Kidney epithelial cell (primary cell): ENCODE data around the gene LIX1L. TPM values are rescaled to one million over a fixed set of nuclear protein-coding genes. Genes with fewer than 3 reads are reported as not detected.

Experiments used
- DNase-seq: peaks from one replicate; pipeline ENCODE4 v3.0.0-alpha.2; 2010; ENCODE audit warnings: low read depth
- H3K27me3 ChIP-seq: 2 replicates; pipeline ENCODE4 v1.6.0; 2011; ENCODE audit warnings: low read length; ENCODE audit not compliant: control insufficient read depth, insufficient read depth
- H3K36me3 ChIP-seq: 2 replicates; pipeline ENCODE4 v1.5.1; 2011; ENCODE audit warnings: low read length; ENCODE audit not compliant: control insufficient read depth, insufficient read depth
- H3K4me3 ChIP-seq: 2 replicates; pipeline ENCODE4 v1.5.1; 2011; ENCODE audit warnings: low read depth, mild to moderate bottlenecking, control low read depth, low read length
- total RNA-seq: library from RNA; depleted of rRNA; stranded (reverse); fragments of >200 nt; gene quantifications from 2 replicates; pipeline ENCODE4 v1.2.3, GENCODE V29; 2015
- TF ChIP-seq, protein P1 (sequence below): IDR thresholded peaks from 2 replicates; pipeline ENCODE4 v1.5.1; 2011; ENCODE audit warnings: mild to moderate bottlenecking, moderate library complexity, low read length, control low read depth, inconsistent platforms; ENCODE audit not compliant: insufficient read depth, poor library complexity, severe bottlenecking

LIX1L gene
- total RNA-seq, 1 donor from 2014 or later, result 23.2 TPM

DNA sequence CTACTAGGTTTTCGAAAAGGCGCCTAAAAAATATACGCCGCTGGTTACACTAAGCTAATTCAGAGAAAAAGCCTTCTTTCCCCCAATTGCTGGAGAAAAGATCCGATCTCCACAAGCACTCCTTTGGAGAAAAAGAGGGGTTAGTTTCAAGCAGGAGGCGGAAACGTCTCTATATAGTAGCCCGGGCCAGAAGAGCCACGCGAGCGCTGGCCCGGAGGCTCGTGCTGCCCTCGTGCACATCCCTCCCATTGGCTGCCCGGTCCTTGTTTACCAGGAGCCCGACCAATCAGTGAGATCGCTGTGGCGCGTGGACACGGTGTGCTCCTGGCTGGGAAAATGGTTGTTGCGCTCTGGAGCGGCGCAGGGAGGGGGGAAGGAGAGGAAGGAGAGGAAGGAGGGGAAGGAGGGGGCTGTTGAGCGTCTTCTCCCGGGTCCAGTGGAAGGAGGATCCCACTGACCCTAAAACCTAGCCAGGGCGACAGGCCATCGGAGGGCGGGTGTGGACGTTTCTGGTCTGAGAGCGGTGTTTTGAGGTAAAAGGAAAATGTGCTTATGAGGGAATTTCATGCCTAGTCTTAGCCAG is 38.7 kb upstream of the LIX1L start, which contains the start of gene TXNIP:
Gene TXNIP (minus strand): TSS at position 147 of the 583 bp plus-strand sequence. CDS start 313 bp downstream, outside the sequence.
- TF ChIP-seq, protein P1, sequence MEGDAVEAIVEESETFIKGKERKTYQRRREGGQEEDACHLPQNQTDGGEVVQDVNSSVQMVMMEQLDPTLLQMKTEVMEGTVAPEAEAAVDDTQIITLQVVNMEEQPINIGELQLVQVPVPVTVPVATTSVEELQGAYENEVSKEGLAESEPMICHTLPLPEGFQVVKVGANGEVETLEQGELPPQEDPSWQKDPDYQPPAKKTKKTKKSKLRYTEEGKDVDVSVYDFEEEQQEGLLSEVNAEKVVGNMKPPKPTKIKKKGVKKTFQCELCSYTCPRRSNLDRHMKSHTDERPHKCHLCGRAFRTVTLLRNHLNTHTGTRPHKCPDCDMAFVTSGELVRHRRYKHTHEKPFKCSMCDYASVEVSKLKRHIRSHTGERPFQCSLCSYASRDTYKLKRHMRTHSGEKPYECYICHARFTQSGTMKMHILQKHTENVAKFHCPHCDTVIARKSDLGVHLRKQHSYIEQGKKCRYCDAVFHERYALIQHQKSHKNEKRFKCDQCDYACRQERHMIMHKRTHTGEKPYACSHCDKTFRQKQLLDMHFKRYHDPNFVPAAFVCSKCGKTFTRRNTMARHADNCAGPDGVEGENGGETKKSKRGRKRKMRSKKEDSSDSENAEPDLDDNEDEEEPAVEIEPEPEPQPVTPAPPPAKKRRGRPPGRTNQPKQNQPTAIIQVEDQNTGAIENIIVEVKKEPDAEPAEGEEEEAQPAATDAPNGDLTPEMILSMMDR, result no peak
- Histone ChIP-seq H3K36me3 (peaks cover 9% of the 10 kb centered on the region), H3K4me3 (peak within 1 kb of the TSS; percentile 95), H3K27me3 (no peaks in the 10 kb centered on the region)
- peak; percentile 95 for DNase-seq

DNA sequence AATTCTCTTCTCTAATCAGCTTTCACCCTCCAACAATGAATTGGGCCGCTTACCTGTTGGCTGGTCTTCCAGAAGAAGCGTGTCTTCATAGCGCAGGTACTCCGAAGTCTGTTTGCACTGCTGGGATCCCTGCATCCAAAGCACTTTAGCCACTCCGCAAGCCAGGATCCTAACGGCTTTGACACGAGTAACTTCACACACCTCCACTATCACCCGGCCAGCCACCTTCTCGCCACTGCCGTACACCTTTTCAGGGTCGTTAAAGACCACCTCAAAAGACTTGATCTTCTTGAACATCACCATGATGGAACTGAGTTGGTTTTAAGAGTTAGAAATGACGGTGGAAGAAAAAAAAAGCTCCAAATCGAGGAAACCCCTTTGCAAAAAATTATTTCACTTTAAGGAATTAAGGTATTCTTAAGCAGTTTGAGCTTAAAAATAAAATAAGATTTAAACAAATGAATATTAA is 38.2 kb upstream of the LIX1L start:
- DNase-seq, result no peak
- peak overlapping the region; percentile 95 for H3K4me3 ChIP-seq
- TF ChIP-seq, protein P1, result no peak
- no peaks in the 10 kb centered on the region for H3K27me3 ChIP-seq
- H3K36me3 ChIP-seq, result peaks cover 9% of the 10 kb centered on the region

DNA sequence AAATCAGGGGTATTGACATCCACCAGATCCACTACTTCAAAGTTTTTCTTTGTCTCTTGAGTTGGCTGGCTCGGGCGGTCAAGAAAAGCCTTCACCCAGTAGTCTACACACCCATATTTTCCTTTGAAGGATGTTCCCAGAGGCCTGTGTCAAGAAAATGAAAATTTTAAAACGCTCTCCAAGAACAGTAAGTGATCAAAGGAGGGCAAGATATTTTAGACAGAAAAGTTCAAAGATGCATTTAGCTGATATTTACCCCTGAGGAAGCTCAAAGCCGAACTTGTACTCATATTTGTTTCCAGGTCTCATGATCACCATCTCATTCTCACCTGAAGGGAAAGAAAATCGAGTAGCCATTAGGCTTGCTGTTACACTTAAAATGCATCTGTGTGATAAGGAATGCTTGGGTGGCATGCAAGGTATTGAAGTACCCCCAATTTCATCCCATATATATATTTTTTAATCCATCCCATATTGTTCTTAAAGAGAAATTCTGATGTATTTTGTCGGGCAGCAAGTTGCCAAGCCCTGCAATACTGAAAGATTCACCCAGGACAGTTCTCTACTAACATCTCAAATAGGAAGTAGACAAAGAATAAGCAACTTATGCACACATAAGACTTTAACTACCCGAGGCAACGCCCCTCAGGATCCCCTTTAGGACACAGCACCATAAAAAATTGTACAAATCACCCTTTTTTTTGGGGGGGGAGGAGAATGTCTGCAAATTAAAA is 37.5 kb upstream of the LIX1L start:
- Histone ChIP-seq H3K27me3 (no peaks in the 10 kb centered on the region), H3K36me3 (peaks cover 9% of the 10 kb centered on the region), H3K4me3 (peak overlapping the region; percentile 95)
- DNase-seq, result no peak
- TF ChIP-seq, protein P1, result no peak

DNA sequence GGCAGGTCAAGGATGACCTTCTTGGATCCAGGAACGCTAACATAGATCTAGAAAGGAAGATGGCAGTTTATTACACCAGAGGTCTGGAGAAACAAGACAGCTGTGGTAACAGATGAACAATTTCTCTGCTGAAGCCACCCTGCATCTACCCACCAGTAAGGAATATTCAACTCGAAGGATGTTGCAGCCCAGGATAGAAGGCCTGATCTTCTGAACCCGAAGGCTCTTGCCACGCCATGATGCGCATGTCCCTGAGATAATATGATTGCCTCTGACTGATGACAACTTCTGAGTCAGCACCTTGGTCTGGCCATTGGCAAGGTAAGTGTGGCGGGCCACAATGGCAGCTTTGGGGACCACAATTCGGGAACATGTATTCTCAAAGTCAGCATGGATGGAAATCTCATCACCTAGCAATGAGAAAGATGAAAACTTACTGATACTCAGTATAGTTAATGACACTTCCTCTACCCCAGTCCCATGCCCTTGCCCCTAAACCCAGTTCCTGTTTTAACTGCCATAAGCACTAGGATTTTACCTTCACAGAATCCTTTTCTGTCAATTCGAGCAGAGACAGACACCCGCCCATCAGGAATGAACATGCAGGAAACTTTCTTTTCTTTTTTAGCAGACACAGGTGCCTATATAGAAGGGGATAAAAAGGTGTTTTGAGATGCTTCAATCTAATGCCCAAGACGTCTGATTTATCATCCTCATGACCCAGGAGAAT is 36.7 kb upstream of the LIX1L start:
- H3K36me3 ChIP-seq, result peaks cover 9% of the 10 kb centered on the region
- H3K27me3 ChIP-seq, result no peaks in the 10 kb centered on the region
- H3K4me3 ChIP-seq, result peak overlapping the region; percentile 95
- TF ChIP-seq, protein P1, result no peak
- no peak for DNase-seq

DNA sequence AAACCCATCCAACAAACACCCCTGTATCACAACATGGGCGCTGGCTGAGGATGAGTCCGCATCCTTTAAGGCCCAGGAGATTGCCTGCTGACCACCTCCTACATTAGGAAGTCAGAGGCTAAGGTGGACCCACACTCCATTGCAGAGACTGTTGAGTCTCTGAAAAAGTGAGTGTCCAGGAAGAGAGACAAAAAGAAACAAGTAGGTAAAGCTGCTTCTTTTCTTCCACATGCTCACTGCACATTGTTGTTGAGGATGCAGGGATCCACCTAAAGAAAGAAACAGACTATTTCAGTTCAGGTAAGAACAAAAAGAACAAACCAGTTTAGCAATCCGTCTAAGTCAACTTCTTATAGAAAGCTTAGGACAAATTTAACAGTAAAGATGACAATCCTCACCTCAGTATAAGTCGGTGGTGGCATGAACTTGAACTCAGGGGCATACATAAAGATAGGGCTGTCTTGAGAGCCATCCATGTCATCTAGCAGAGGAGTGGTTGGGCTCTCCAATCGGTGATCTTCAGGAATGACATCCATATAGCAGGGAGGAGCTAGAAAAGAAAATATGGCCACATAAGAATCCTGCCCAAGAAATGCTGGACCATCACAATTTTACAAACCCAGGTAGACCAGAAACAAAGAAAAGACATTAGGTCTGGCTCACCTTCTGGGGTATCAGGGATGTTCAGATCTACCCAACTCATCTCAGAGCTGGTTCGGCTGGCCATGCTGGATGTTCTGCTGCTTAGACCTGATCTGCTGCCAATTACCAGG is 36.0 kb upstream of the LIX1L start:
- DNase-seq, result no peak
- TF ChIP-seq, protein P1, result no peak
- Histone ChIP-seq H3K36me3 (peaks cover 9% of the 10 kb centered on the region), H3K4me3 (peak overlapping the region; percentile 95), H3K27me3 (no peaks in the 10 kb centered on the region)
